ENCODE results near the gene SNRK. TPM values are rescaled to one million over a fixed set of nuclear protein-coding genes. Genes with fewer than 3 reads are reported as not detected.

SNRK gene, protein sequence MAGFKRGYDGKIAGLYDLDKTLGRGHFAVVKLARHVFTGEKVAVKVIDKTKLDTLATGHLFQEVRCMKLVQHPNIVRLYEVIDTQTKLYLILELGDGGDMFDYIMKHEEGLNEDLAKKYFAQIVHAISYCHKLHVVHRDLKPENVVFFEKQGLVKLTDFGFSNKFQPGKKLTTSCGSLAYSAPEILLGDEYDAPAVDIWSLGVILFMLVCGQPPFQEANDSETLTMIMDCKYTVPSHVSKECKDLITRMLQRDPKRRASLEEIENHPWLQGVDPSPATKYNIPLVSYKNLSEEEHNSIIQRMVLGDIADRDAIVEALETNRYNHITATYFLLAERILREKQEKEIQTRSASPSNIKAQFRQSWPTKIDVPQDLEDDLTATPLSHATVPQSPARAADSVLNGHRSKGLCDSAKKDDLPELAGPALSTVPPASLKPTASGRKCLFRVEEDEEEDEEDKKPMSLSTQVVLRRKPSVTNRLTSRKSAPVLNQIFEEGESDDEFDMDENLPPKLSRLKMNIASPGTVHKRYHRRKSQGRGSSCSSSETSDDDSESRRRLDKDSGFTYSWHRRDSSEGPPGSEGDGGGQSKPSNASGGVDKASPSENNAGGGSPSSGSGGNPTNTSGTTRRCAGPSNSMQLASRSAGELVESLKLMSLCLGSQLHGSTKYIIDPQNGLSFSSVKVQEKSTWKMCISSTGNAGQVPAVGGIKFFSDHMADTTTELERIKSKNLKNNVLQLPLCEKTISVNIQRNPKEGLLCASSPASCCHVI
- total RNA-seq, result 18.2 and 21.4 TPM in 2 replicates
- long read RNA-seq, full-length matches to known transcripts, result 2 of 11 reads
- long read RNA-seq, partial matches to known transcripts, result 1 of 11 reads
- long read RNA-seq, other reads (novel, unspliced or antisense), result 8 of 11 reads

DNA sequence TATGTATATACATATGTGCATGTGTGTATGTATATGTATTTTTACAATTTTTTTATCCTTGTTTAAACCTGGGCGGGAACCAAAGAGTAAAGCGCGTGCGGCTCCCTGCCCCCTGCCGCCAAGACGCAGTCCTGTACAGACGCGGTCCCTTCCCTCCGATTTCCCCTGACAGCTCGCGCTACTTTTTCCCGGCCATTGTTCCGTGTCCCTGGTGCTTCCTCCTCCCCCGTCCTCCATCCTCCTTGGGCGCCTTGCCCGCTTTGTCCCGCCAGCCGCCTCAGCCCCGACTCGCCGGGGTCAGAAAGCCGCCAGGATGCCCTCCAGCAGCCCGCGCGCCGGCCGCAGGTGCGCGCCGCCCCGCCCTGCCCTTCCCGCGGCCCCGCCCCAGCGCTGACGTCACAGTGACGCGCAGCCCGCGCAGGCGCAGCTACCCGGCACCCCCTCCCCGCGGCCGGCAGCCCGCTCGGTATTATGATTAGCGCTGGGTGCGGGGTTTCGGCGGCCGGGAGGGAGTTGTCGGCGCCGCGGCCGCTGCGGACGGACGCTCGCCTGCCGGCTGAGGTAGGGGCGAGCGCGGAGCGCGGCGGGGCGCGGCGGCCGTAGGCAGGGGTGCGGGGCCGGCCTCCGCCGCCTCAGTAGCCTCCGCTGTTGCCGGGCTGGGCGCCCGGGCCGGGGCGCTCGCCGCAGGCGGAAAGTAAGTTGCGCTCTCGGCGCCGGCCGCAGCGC is at the start of gene SNRK:
SNRK (plus strand) TSS at position 426 of the 726 bp plus-strand sequence. CDS start 16,664 bp downstream, outside the sequence.
- Mint-ChIP-seq H3K4me3 (peak within 1 kb of the TSS; percentile 99), H3K9me3 (no peaks in the 10 kb centered on the region), H3K4me1 (peaks cover 42% of the 10 kb centered on the region), H3K27ac (ENCODE audit: unreplicated experiment) (peak within 1 kb of the TSS; percentile 99), H3K27me3 (ENCODE audit: low read depth) (peaks cover 13% of the 10 kb centered on the region), H3K36me3 (ENCODE audit: low read depth) (no peaks in the 10 kb centered on the region)
- DNase-seq (ENCODE audit: low read depth, low spot score), result peak; percentile 91
- TF ChIP-seq, protein P1, sequence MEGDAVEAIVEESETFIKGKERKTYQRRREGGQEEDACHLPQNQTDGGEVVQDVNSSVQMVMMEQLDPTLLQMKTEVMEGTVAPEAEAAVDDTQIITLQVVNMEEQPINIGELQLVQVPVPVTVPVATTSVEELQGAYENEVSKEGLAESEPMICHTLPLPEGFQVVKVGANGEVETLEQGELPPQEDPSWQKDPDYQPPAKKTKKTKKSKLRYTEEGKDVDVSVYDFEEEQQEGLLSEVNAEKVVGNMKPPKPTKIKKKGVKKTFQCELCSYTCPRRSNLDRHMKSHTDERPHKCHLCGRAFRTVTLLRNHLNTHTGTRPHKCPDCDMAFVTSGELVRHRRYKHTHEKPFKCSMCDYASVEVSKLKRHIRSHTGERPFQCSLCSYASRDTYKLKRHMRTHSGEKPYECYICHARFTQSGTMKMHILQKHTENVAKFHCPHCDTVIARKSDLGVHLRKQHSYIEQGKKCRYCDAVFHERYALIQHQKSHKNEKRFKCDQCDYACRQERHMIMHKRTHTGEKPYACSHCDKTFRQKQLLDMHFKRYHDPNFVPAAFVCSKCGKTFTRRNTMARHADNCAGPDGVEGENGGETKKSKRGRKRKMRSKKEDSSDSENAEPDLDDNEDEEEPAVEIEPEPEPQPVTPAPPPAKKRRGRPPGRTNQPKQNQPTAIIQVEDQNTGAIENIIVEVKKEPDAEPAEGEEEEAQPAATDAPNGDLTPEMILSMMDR (conservative IDR thresholded peaks at IDR 0.05), result peak; percentile 55

DNA sequence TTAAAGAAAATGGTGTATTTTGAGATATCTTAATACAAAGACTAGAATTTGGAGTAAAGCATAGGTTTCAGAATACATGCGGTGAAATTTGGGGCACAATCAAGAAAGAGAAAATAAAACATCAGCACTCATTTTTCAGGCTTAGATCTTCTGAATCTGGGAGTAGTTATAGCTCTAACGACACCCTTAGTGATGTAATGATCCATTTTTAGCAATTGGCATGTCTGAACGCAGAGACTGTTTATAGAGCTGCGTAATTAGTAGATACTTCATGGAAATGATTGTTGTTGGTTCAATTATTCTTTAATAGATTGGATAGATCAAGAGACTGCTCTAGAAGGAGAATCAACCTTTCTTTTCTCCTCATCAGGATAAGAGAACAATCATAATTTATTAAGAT is 47.5 kb upstream of the SNRK start:
- Mint-ChIP-seq H3K27ac (ENCODE audit: unreplicated experiment) (no peak overlapping the region), H3K4me3 (no peak overlapping the region), H3K4me1 (no peaks in the 10 kb centered on the region), H3K36me3 (ENCODE audit: low read depth) (peaks cover under 1% of the 10 kb centered on the region), H3K9me3 (peaks cover 3% of the 10 kb centered on the region), H3K27me3 (ENCODE audit: low read depth) (no peaks in the 10 kb centered on the region)
- no peak for DNase-seq (ENCODE audit: low read depth, low spot score)
- TF ChIP-seq, protein P1 (conservative IDR thresholded peaks at IDR 0.05), result no peak

DNA sequence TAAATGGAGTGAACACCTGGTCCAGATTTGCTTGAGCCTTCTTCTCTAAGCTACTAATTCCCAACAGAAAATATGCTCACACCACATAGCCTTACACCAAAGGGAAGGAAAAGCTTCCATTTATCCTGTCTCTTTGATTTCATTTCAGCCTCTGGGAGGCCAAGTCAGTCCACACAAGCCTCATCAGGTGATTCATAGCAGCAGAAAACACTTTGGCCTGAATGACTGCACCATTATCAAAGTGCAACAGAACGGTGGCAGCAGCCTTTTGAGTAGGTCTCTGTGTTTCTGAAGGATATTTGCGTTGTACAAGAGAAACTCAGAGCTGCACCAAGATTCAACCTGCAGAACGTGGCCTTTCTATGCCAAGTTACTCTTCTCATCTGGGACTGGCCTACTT is 46.6 kb upstream of the SNRK start:
- H3K4me1 Mint-ChIP-seq, result no peaks in the 10 kb centered on the region
- H3K9me3 Mint-ChIP-seq, result peaks cover 8% of the 10 kb centered on the region
- TF ChIP-seq, protein P1 (conservative IDR thresholded peaks at IDR 0.05), result no peak
- DNase-seq (ENCODE audit: low read depth, low spot score), result no peak
- H3K27me3 Mint-ChIP-seq (ENCODE audit: low read depth), result no peaks in the 10 kb centered on the region
- H3K4me3 Mint-ChIP-seq, result no peak overlapping the region
- peaks cover 6% of the 10 kb centered on the region for H3K36me3 Mint-ChIP-seq (ENCODE audit: low read depth)
- H3K27ac Mint-ChIP-seq (ENCODE audit: unreplicated experiment), result no peak overlapping the region

DNA sequence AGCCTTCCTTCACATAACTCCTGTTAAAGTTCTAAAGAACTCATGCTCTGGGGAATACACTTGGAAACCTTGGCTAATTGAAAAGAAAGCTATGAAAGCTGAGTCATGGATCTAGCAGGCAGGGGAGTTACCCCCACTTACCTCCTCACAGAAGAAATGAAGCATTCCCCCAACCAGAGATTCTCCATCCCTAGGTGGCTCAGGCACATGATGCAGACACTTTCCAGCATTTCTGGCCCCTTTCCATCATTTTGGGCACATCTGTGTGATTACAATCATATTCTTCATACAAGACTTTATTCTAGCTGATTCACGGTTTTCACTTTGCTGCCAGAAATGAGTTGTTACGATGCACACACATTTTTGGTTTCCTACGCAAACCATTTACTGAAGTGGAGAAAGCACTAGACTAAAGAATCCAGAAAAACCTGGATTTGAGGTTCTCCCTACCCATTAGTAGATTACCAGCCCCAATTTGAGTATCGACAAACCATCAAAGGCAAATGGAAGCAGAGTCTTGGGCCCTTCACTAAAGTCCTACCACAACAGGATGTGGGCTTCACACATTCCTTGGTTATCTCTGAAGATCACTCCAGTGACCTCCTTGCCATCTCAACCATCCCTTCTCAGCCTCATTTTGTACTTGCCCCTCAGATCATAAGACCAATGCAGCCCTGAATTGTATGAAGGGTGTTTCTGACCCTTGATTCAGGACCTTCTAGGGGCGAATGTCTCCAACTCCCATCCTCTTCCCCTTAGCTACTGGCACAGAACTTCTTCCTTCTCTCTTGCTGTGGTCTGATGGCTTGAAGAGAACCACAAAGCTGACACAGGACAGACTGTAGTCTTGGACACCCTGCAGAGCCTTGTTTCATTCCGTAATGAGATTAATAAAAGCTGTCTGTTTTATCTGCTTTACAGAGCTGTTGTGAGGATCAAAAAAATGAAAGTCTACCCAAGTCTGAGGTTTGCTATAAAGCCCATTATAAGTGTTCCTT is 42.5 kb upstream of the SNRK start:
- H3K27ac Mint-ChIP-seq (ENCODE audit: unreplicated experiment), result no peak overlapping the region
- TF ChIP-seq, protein P1 (conservative IDR thresholded peaks at IDR 0.05), result no peak
- peaks cover 6% of the 10 kb centered on the region for H3K36me3 Mint-ChIP-seq (ENCODE audit: low read depth)
- peaks cover 9% of the 10 kb centered on the region for H3K4me1 Mint-ChIP-seq
- H3K9me3 Mint-ChIP-seq, result peaks cover 8% of the 10 kb centered on the region
- H3K4me3 Mint-ChIP-seq, result no peak overlapping the region
- no peak for DNase-seq (ENCODE audit: low read depth, low spot score)
- peaks cover 2% of the 10 kb centered on the region for H3K27me3 Mint-ChIP-seq (ENCODE audit: low read depth)
